Cardiac septum (tissue), 1 donor: Measurements from ENCODE around the gene GET4. TPM values are rescaled to one million over a fixed set of nuclear protein-coding genes. Genes with fewer than 3 reads are reported as not detected.

ENCODE experiments used
- DNase-seq: peaks from one replicate; pipeline ENCODE4 v3.0.0-alpha.2; 2020; ENCODE audit warnings: low spot score
- intact Hi-C: fragments of 100-400 bp; cut with DNase I; formaldehyde crosslinking; loops from one replicate; pipeline ENCODE4 v1.14.0; 2022
- total RNA-seq: library from RNA; stranded (reverse); fragmentation: NEBNext Ultra II Directional; extraction: Animal tissue kit (Norgen Biotek cat#: 25700); gene quantifications from one replicate; pipeline ENCODE4 v1.2.1, GENCODE V29; 2021
- donor health status: DM: no; HTN: no; CAD: no.

Gene GET4
- total RNA-seq, 1 donor from 2014 or later: 21.3 TPM

GRCh38 chr7:882336-883035 is 6.1 kb downstream of the GET4 start:
- intact Hi-C loops: no loop called here
- DNase-seq: no peak

GRCh38 chr7:883055-884021 is 7.0 kb downstream of the GET4 start:
- DNase-seq: no peak
- intact Hi-C loops: no loop called here

GRCh38 chr7:884191-885003 is 8.0 kb downstream of the GET4 start:
- intact Hi-C loops: no loop called here
- DNase-seq: no peak

GRCh38 chr7:885261-885892 is 9.0 kb downstream of the GET4 start:
- no peak for DNase-seq
- intact Hi-C loops: no loop called here

- intact Hi-C loops: no loop called here
- DNase-seq: no peak
Measured at GRCh38 chr7:885893-886625, 9.7 kb downstream of the GET4 start.

GRCh38 chr7:886626-887487 is 10.5 kb downstream of the GET4 start:
- peak; percentile 91 for DNase-seq
- intact Hi-C loops: no loop called here

- intact Hi-C loops: no loop called here
- no peak for DNase-seq
Measured at GRCh38 chr7:887488-887820, 11.1 kb downstream of the GET4 start.

GRCh38 chr7:888081-889024 is 12.0 kb downstream of the GET4 start:
- intact Hi-C loops: no loop called here
- DNase-seq: no peak

GRCh38 chr7:889025-889390 is 12.7 kb downstream of the GET4 start:
- no peak for DNase-seq
- intact Hi-C loops: no loop called here

GRCh38 chr7:889391-889790 is 13.0 kb downstream of the GET4 start:
- no peak for DNase-seq
- intact Hi-C loops: no loop called here

- DNase-seq: no peak
- intact Hi-C loops: no loop called here
Measured at GRCh38 chr7:890868-891267, 14.5 kb downstream of the GET4 start.

- intact Hi-C loops: no loop called here
- no peak for DNase-seq
Measured at GRCh38 chr7:891291-891690, 14.9 kb downstream of the GET4 start.

- no peak for DNase-seq
- intact Hi-C loops: no loop called here
Measured at GRCh38 chr7:891805-892204, 15.5 kb downstream of the GET4 start.

- intact Hi-C loops: no loop called here
- no peak for DNase-seq
Measured at GRCh38 chr7:892648-893593, 16.6 kb downstream of the GET4 start.

GRCh38 chr7:893686-894085 is 17.3 kb downstream of the GET4 start:
- no peak for DNase-seq

More at GRCh38 chr7:893686-894085, 17.3 kb downstream of the GET4 start:
- intact Hi-C loops: no loop called here
